ENCODE results near the gene GUCY1B1. TPM values are rescaled to one million over a fixed set of nuclear protein-coding genes. Genes with fewer than 3 reads are reported as not detected.
"Not testable (repeated sequence)": the region's sequence is repeated elsewhere in the genome, so short reads cannot be mapped to it uniquely, and the experiment has no call there.

GUCY1B1 gene
- total RNA-seq, 1 donor from 2014 or later: 0.32 TPM

GRCh38 chr4:155789982-155790381 lies 31.2 kb downstream of the GUCY1B1 start:
- H3K27me3 Mint-ChIP-seq (ENCODE audit: low read depth): no peaks in the 10 kb centered on the region
- intact Hi-C loops (cut with micrococcal nuclease): loop anchor here (5.0 kb wide), 1 partner anchor 413 kb away; the partner anchor contains the start of gene MAP9
- no peaks in the 10 kb centered on the region for H3K36me3 Mint-ChIP-seq (ENCODE audit: low read depth)
- DNase-seq (ENCODE audit: low spot score): no peak
- H3K4me3 Mint-ChIP-seq (ENCODE audit: low read depth): no peak overlapping the region
- peaks cover 4% of the 10 kb centered on the region for H3K4me1 Mint-ChIP-seq (ENCODE audit: low read depth)
- no peak overlapping the region for H3K27ac Mint-ChIP-seq
- H3K9me3 Mint-ChIP-seq: no peaks in the 10 kb centered on the region

GRCh38 chr4:155794589-155795236 lies 35.9 kb downstream of the GUCY1B1 start:
- no peaks in the 10 kb centered on the region for H3K36me3 Mint-ChIP-seq (ENCODE audit: low read depth)
- no peaks in the 10 kb centered on the region for H3K4me1 Mint-ChIP-seq (ENCODE audit: low read depth)
- no peak for DNase-seq (ENCODE audit: low spot score)
- H3K27ac Mint-ChIP-seq: no peak overlapping the region
- H3K9me3 Mint-ChIP-seq: no peaks in the 10 kb centered on the region
- no peaks in the 10 kb centered on the region for H3K27me3 Mint-ChIP-seq (ENCODE audit: low read depth)
- intact Hi-C loops (cut with micrococcal nuclease): no loop called here
- no peak overlapping the region for H3K4me3 Mint-ChIP-seq (ENCODE audit: low read depth)

GRCh38 chr4:155795991-155796390 lies 37.2 kb downstream of the GUCY1B1 start:
- no peaks in the 10 kb centered on the region for H3K36me3 Mint-ChIP-seq (ENCODE audit: low read depth)
- no peak for DNase-seq (ENCODE audit: low spot score)
- H3K4me1 Mint-ChIP-seq (ENCODE audit: low read depth): no peaks in the 10 kb centered on the region
- no peak overlapping the region for H3K27ac Mint-ChIP-seq
- H3K4me3 Mint-ChIP-seq (ENCODE audit: low read depth): no peak overlapping the region
- intact Hi-C loops (cut with micrococcal nuclease): no loop called here
- H3K9me3 Mint-ChIP-seq: no peaks in the 10 kb centered on the region
- no peaks in the 10 kb centered on the region for H3K27me3 Mint-ChIP-seq (ENCODE audit: low read depth)

GRCh38 chr4:155797581-155797980 lies 38.8 kb downstream of the GUCY1B1 start:
- H3K4me1 Mint-ChIP-seq (ENCODE audit: low read depth); H3K27me3 Mint-ChIP-seq (ENCODE audit: low read depth); DNase-seq (ENCODE audit: low spot score); intact Hi-C loops (cut with micrococcal nuclease); H3K9me3 Mint-ChIP-seq; H3K36me3 Mint-ChIP-seq (ENCODE audit: low read depth); H3K27ac Mint-ChIP-seq; H3K4me3 Mint-ChIP-seq (ENCODE audit: low read depth): not testable (repeated sequence)

- no peaks in the 10 kb centered on the region for H3K36me3 Mint-ChIP-seq (ENCODE audit: low read depth)
- no peak overlapping the region for H3K4me3 Mint-ChIP-seq (ENCODE audit: low read depth)
- H3K4me1 Mint-ChIP-seq (ENCODE audit: low read depth): no peaks in the 10 kb centered on the region
- intact Hi-C loops (cut with micrococcal nuclease): no loop called here
- DNase-seq (ENCODE audit: low spot score): no peak
- H3K27me3 Mint-ChIP-seq (ENCODE audit: low read depth): no peaks in the 10 kb centered on the region
- no peak overlapping the region for H3K27ac Mint-ChIP-seq
- H3K9me3 Mint-ChIP-seq: no peaks in the 10 kb centered on the region
Measured at GRCh38 chr4:155799116-155799793, 40.4 kb downstream of the GUCY1B1 start.

GRCh38 chr4:155799794-155800123 lies 40.9 kb downstream of the GUCY1B1 start:
- no peaks in the 10 kb centered on the region for H3K27me3 Mint-ChIP-seq (ENCODE audit: low read depth)
- no peak overlapping the region for H3K27ac Mint-ChIP-seq
- H3K4me3 Mint-ChIP-seq (ENCODE audit: low read depth): no peak overlapping the region
- no peaks in the 10 kb centered on the region for H3K9me3 Mint-ChIP-seq
- no peaks in the 10 kb centered on the region for H3K36me3 Mint-ChIP-seq (ENCODE audit: low read depth)
- no peaks in the 10 kb centered on the region for H3K4me1 Mint-ChIP-seq (ENCODE audit: low read depth)
- intact Hi-C loops (cut with micrococcal nuclease): no loop called here
- DNase-seq (ENCODE audit: low spot score): no peak

- Mint-ChIP-seq H3K9me3 (no peaks in the 10 kb centered on the region), H3K36me3 (ENCODE audit: low read depth) (no peaks in the 10 kb centered on the region), H3K4me3 (ENCODE audit: low read depth) (no peak overlapping the region), H3K4me1 (ENCODE audit: low read depth) (peaks cover 2% of the 10 kb centered on the region), H3K27ac (no peak overlapping the region), H3K27me3 (ENCODE audit: low read depth) (no peaks in the 10 kb centered on the region)
- intact Hi-C loops (cut with micrococcal nuclease): no loop called here
- no peak for DNase-seq (ENCODE audit: low spot score)
Measured at GRCh38 chr4:155800685-155801343, 42.0 kb downstream of the GUCY1B1 start.

GRCh38 chr4:155802190-155802959 lies 43.6 kb downstream of the GUCY1B1 start:
- Mint-ChIP-seq H3K27ac (no peak overlapping the region), H3K4me1 (ENCODE audit: low read depth) (peaks cover 2% of the 10 kb centered on the region), H3K4me3 (ENCODE audit: low read depth) (no peak overlapping the region), H3K27me3 (ENCODE audit: low read depth) (no peaks in the 10 kb centered on the region), H3K36me3 (ENCODE audit: low read depth) (no peaks in the 10 kb centered on the region), H3K9me3 (no peaks in the 10 kb centered on the region)
- intact Hi-C loops (cut with micrococcal nuclease): no loop called here
- no peak for DNase-seq (ENCODE audit: low spot score)

- Mint-ChIP-seq H3K36me3 (ENCODE audit: low read depth) (no peaks in the 10 kb centered on the region), H3K4me3 (ENCODE audit: low read depth) (no peak overlapping the region), H3K9me3 (no peaks in the 10 kb centered on the region), H3K27me3 (ENCODE audit: low read depth) (no peaks in the 10 kb centered on the region), H3K4me1 (ENCODE audit: low read depth) (peaks cover 2% of the 10 kb centered on the region), H3K27ac (no peak overlapping the region)
- intact Hi-C loops (cut with micrococcal nuclease): no loop called here
- no peak for DNase-seq (ENCODE audit: low spot score)
Measured at GRCh38 chr4:155805016-155805415, 46.2 kb downstream of the GUCY1B1 start.

GRCh38 chr4:155807021-155807420 lies 48.2 kb downstream of the GUCY1B1 start:
- H3K36me3 Mint-ChIP-seq (ENCODE audit: low read depth): no peaks in the 10 kb centered on the region
- intact Hi-C loops (cut with micrococcal nuclease): no loop called here
- no peak overlapping the region for H3K27ac Mint-ChIP-seq
- peaks cover 2% of the 10 kb centered on the region for H3K4me1 Mint-ChIP-seq (ENCODE audit: low read depth)
- H3K27me3 Mint-ChIP-seq (ENCODE audit: low read depth): no peaks in the 10 kb centered on the region
- DNase-seq (ENCODE audit: low spot score): no peak
- H3K9me3 Mint-ChIP-seq: no peaks in the 10 kb centered on the region
- no peak overlapping the region for H3K4me3 Mint-ChIP-seq (ENCODE audit: low read depth)

- no peak overlapping the region for H3K4me3 Mint-ChIP-seq (ENCODE audit: low read depth)
- no peaks in the 10 kb centered on the region for H3K36me3 Mint-ChIP-seq (ENCODE audit: low read depth)
- intact Hi-C loops (cut with micrococcal nuclease): loop anchor here (1.0 kb wide), 1 partner anchor 143 kb away; the partner anchor contains the start of gene CTSO
- H3K27me3 Mint-ChIP-seq (ENCODE audit: low read depth): no peaks in the 10 kb centered on the region
- peaks cover 2% of the 10 kb centered on the region for H3K4me1 Mint-ChIP-seq (ENCODE audit: low read depth)
- H3K9me3 Mint-ChIP-seq: no peaks in the 10 kb centered on the region
- H3K27ac Mint-ChIP-seq: no peak overlapping the region
- no peak for DNase-seq (ENCODE audit: low spot score)
Measured at GRCh38 chr4:155809835-155810234, 51.0 kb downstream of the GUCY1B1 start.

GRCh38 chr4:155811083-155811482 lies 52.3 kb downstream of the GUCY1B1 start:
- intact Hi-C loops (cut with micrococcal nuclease): no loop called here
- Mint-ChIP-seq H3K9me3 (no peaks in the 10 kb centered on the region), H3K36me3 (ENCODE audit: low read depth) (no peaks in the 10 kb centered on the region), H3K4me3 (ENCODE audit: low read depth) (no peak overlapping the region), H3K4me1 (ENCODE audit: low read depth) (no peaks in the 10 kb centered on the region), H3K27ac (no peak overlapping the region), H3K27me3 (ENCODE audit: low read depth) (no peaks in the 10 kb centered on the region)
- DNase-seq (ENCODE audit: low spot score): no peak

- Mint-ChIP-seq H3K9me3 (no peaks in the 10 kb centered on the region), H3K27me3 (ENCODE audit: low read depth) (no peaks in the 10 kb centered on the region), H3K36me3 (ENCODE audit: low read depth) (no peaks in the 10 kb centered on the region), H3K4me3 (ENCODE audit: low read depth) (no peak overlapping the region), H3K27ac (no peak overlapping the region), H3K4me1 (ENCODE audit: low read depth) (no peaks in the 10 kb centered on the region)
- no peak for DNase-seq (ENCODE audit: low spot score)
- intact Hi-C loops (cut with micrococcal nuclease): no loop called here
Measured at GRCh38 chr4:155818639-155819038, 59.8 kb downstream of the GUCY1B1 start.

Measured in activated T-helper 2 cell treated with anti-CD3 and anti-CD28 coated beads, Interferon-gamma antibody, Interleukin-2, Interleukin-4, amounts not matched to agents 10 μg/mL and 5 μg/mL and 100 μg/mL, durations not matched to agents 14 hours and 24 hours and 36 hours (primary cell).